Hepatocyte (in vitro differentiated cells): ENCODE data around the gene ZMAT5. TPM values are rescaled to one million over a fixed set of nuclear protein-coding genes. Genes with fewer than 3 reads are reported as not detected.

Source experiments
- DNase-seq: peaks from one replicate; pipeline ENCODE4 v3.0.0-alpha.2; 2016; ENCODE audit warnings: low spot score
- H2AFZ ChIP-seq: fragments of 200-600 bp; sonication (generic); 2 replicates; pipeline ENCODE4 v1.6.0; 2016; ENCODE audit warnings: antibody characterized with exemption, mild to moderate bottlenecking
- H3K27ac ChIP-seq: fragments of 200-600 bp; sonication (generic); 2 replicates; pipeline ENCODE4 v1.5.1; 2016; ENCODE audit warnings: mild to moderate bottlenecking
- H3K27me3 ChIP-seq: fragments of 200-600 bp; sonication (generic); 2 replicates; pipeline ENCODE4 v1.6.1; 2016
- H3K36me3 ChIP-seq: fragments of 200-600 bp; sonication (generic); replicated peaks from 2 replicates; pipeline ENCODE4 v1.5.1; 2016; ENCODE audit warnings: low read depth; ENCODE audit not compliant: insufficient read depth
- H3K4me1 ChIP-seq: fragments of 200-600 bp; sonication (generic); 2 replicates; pipeline ENCODE4 v1.5.1; 2016; ENCODE audit warnings: mild to moderate bottlenecking, moderate library complexity; ENCODE audit not compliant: insufficient read depth
- H3K4me2 ChIP-seq: fragments of 200-600 bp; sonication (generic); 2 replicates; pipeline ENCODE4 v1.6.0; 2016
- H3K4me3 ChIP-seq: fragments of 200-600 bp; sonication (generic); 2 replicates; pipeline ENCODE4 v1.5.1; 2016; ENCODE audit warnings: mild to moderate bottlenecking
- H3K79me2 ChIP-seq: fragments of 200-600 bp; sonication (generic); 2 replicates; pipeline ENCODE4 v1.6.0; 2017; ENCODE audit warnings: mild to moderate bottlenecking
- H3K9me2 ChIP-seq: fragments of 200-600 bp; sonication (generic); replicated peaks from 2 replicates; pipeline ENCODE4 v1.6.0; 2017; ENCODE audit warnings: mild to moderate bottlenecking; ENCODE audit not compliant: insufficient read depth
- H3K9me3 ChIP-seq: fragments of 200-600 bp; sonication (generic); 2 replicates; pipeline ENCODE4 v1.5.1; 2016; ENCODE audit warnings: low read depth, mild to moderate bottlenecking
- H4K20me1 ChIP-seq: fragments of 200-600 bp; sonication (generic); 2 replicates; pipeline ENCODE4 v1.6.0; 2016; ENCODE audit warnings: mild to moderate bottlenecking; ENCODE audit not compliant: insufficient read depth, poor library complexity, severe bottlenecking
- CTCF ChIP-seq: fragments of 200-600 bp; sonication (generic); IDR thresholded peaks from 2 replicates; pipeline ENCODE4 v1.5.1; 2016; ENCODE audit warnings: antibody characterized with exemption, mild to moderate bottlenecking; ENCODE audit not compliant: poor library complexity
- EZH2 ChIP-seq: fragments of 200-600 bp; sonication (generic); IDR thresholded peaks from 2 replicates; pipeline ENCODE4 v1.6.1; 2016; ENCODE audit warnings: antibody characterized with exemption, mild to moderate bottlenecking, borderline replicate concordance
- EZH2phosphoT487 ChIP-seq: fragments of 200-600 bp; sonication (generic); IDR thresholded peaks from one replicate; pipeline ENCODE4 v1.6.1; 2018; ENCODE audit warnings: antibody characterized with exemption, mild to moderate bottlenecking, low read depth, moderate library complexity; ENCODE audit not compliant: unreplicated experiment, severe bottlenecking
- WGBS: methylation state at CpG from one replicate; pipeline ENCODE4 v1.1.6; 2016; ENCODE audit warnings: low lambda C conversion rate; ENCODE audit errors: missing lambda C conversion rate; 5-methylcytosine and 5-hydroxymethylcytosine counted together
- polyA plus RNA-seq: library from polyadenylated mRNA; unstranded; fragments of >200 nt; fragmentation: Nextera tagmentation; extraction: Ambion mirVana; gene quantifications from 2 replicates; pipeline ENCODE4 v1.2.1, GENCODE V29; 2016
- total RNA-seq: library from RNA; depleted of rRNA; stranded (reverse); fragments of >200 nt; gene quantifications from 2 replicates; pipeline ENCODE4 v1.2.3, GENCODE V29; 2014

Gene ZMAT5
- total and polyA plus RNA-seq, 2 experiments from 2014 or later, result 18.2 to 38.5 TPM

- Histone ChIP-seq H3K9me2 (no peaks in the 10 kb centered on the region), H3K9me3 (no peaks in the 10 kb centered on the region), H3K79me2 (no peaks in the 10 kb centered on the region), H3K4me3 (no peak overlapping the region), H3K4me2 (no peak overlapping the region), H3K27ac (no peak overlapping the region), H3K4me1 (no peaks in the 10 kb centered on the region), H4K20me1 (no peaks in the 10 kb centered on the region), H2AFZ (no peak overlapping the region), H3K36me3 (no peaks in the 10 kb centered on the region), H3K27me3 (no peaks in the 10 kb centered on the region)
- DNase-seq, result no peak
- TF ChIP-seq CTCF, result no peak
- 94% methylated on average over 5 of the region's 5 CpGs for WGBS
Observed at GRCh38 chr22:29740216-29740615, 26.6 kb downstream of the ZMAT5 start.

GRCh38 chr22:29739346-29739875 is 27.4 kb downstream of the ZMAT5 start:
- 86% methylated on average over 17 of the region's 17 CpGs for WGBS
- Histone ChIP-seq H3K9me3 (no peaks in the 10 kb centered on the region), H3K9me2 (no peaks in the 10 kb centered on the region), H2AFZ (no peak overlapping the region), H3K79me2 (no peaks in the 10 kb centered on the region), H3K36me3 (no peaks in the 10 kb centered on the region), H3K27ac (no peak overlapping the region), H3K4me2 (no peak overlapping the region), H3K4me3 (no peak overlapping the region), H3K27me3 (no peaks in the 10 kb centered on the region), H3K4me1 (no peaks in the 10 kb centered on the region), H4K20me1 (no peaks in the 10 kb centered on the region)
- no peak for TF ChIP-seq EZH2
- no peak for TF ChIP-seq CTCF
- TF ChIP-seq EZH2phosphoT487, result no peak
- no peak for DNase-seq

- Histone ChIP-seq H3K36me3 (no peaks in the 10 kb centered on the region), H3K27ac (no peak overlapping the region), H4K20me1 (no peaks in the 10 kb centered on the region), H3K4me1 (no peaks in the 10 kb centered on the region), H3K27me3 (no peaks in the 10 kb centered on the region), H3K4me2 (no peak overlapping the region), H3K4me3 (no peak overlapping the region), H2AFZ (no peak overlapping the region), H3K9me2 (no peaks in the 10 kb centered on the region), H3K9me3 (no peaks in the 10 kb centered on the region), H3K79me2 (no peaks in the 10 kb centered on the region)
- DNase-seq, result no peak
- TF ChIP-seq CTCF (no peak), EZH2 (no peak), EZH2phosphoT487 (no peak)
- WGBS, result 88% methylated on average over 15 of the region's 15 CpGs
Observed at GRCh38 chr22:29738118-29738815, 28.5 kb downstream of the ZMAT5 start.
